Measurements from ENCODE around the gene OR7A10. TPM values are rescaled to one million over a fixed set of nuclear protein-coding genes. Genes with fewer than 3 reads are reported as not detected.
A peak's percentile ranks its signal among the peaks of the same experiment; 100 is the strongest.

Gene OR7A10
- total RNA-seq: not detected
- not detected for polyA plus RNA-seq (ENCODE audit: insufficient read depth, low read depth, low replicate concordance)
- long read RNA-seq, donor 1: 0 reads
- long read RNA-seq, donor 2: 0 reads

DNA sequence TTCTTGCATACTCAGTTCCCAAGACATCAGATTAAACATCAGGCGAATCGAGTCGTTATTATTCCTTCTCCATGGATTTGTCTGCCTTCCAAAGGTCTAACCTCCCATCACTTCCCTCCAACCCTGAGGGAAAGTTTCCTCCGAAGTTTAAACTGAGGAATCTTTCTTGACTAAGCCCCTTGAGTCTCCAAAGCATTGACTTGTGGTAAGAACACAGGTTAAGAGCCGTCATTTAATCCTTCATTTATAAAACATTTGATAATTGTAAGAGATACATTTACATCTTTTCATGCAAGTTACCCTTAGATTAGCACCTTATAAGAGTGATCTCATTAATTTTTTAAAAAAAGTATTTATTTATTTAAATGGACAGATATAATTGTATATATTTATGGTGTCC, at the start of gene OR7A10:
Gene OR7A10, minus strand, starts transcription at position 101 of the 400 bp plus-strand sequence. CDS start 7,045 bp downstream, outside the sequence.
- no peaks in the 10 kb centered on the region for H3K27me3 ChIP-seq
- H3K4me3 ChIP-seq: no peak within 1 kb of the TSS
- 61 to 80% methylated on average over 5 of the region's 5 CpGs for WGBS, 2 donors
- no peak for TF ChIP-seq POLR2A (IDR thresholded peaks at IDR 0.05)
- TF ChIP-seq, protein P1, sequence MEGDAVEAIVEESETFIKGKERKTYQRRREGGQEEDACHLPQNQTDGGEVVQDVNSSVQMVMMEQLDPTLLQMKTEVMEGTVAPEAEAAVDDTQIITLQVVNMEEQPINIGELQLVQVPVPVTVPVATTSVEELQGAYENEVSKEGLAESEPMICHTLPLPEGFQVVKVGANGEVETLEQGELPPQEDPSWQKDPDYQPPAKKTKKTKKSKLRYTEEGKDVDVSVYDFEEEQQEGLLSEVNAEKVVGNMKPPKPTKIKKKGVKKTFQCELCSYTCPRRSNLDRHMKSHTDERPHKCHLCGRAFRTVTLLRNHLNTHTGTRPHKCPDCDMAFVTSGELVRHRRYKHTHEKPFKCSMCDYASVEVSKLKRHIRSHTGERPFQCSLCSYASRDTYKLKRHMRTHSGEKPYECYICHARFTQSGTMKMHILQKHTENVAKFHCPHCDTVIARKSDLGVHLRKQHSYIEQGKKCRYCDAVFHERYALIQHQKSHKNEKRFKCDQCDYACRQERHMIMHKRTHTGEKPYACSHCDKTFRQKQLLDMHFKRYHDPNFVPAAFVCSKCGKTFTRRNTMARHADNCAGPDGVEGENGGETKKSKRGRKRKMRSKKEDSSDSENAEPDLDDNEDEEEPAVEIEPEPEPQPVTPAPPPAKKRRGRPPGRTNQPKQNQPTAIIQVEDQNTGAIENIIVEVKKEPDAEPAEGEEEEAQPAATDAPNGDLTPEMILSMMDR (IDR thresholded peaks at IDR 0.05): no peak
- DNase-seq: no peak
- H3K36me3 ChIP-seq (ENCODE audit: low read depth, missing control alignments): no peaks in the 10 kb centered on the region
- no peak within 1 kb of the TSS for H3K27ac ChIP-seq
- intact Hi-C loops (cut with DNase I; ENCODE audit: low total_unique reads): no loop called here
- no peaks in the 10 kb centered on the region for H3K9me3 ChIP-seq
- no peaks in the 10 kb centered on the region for H3K4me1 ChIP-seq

DNA sequence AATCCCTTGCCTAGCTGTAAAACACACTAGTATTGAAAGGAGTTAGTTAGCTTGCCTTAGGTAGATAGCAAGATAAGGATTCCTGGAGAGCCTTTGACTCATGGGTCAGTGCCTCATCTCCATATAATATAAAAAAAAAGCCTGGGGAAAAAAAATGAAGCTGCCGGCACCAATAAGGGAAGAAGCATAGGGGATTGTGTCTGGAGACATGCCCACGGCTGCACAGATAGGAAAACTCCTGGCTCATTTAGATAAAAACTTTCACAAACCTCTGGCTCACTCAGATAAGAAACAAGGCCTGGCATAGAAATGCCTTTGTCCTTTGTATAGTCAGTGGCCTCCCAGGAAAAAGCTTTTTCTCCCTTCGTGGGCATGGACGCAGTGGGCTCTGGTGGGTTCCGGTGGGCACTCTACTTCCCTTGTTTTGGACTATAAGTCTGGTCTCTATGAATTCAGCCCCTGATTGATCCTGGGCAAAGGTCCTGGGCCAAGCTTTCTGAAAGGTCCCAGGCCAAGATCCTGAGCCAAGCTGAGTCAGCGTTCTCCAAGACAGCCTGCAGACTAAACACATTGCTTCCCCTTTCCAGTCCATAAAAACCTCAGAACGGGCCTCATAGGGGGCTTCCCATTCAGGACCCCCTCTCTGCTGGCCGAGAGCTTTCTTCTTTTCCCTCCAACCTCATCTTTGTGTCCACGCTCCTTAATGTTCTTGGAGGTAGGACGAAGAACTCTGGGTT, 42.1 kb upstream of the OR7A10 start:
- intact Hi-C loops (cut with DNase I; ENCODE audit: low total_unique reads): no loop called here
- WGBS, 2 donors: 45 to 66% methylated on average over 10 of the region's 10 CpGs
- H3K27ac ChIP-seq: peak overlapping the region; percentile 43 to 51
- peak; percentile 53 for DNase-seq
- no peak overlapping the region for H3K4me3 ChIP-seq
- peaks cover 4% of the 10 kb centered on the region for H3K4me1 ChIP-seq
- H3K9me3 ChIP-seq: no peaks in the 10 kb centered on the region
- H3K36me3 ChIP-seq (ENCODE audit: low read depth, missing control alignments): no peaks in the 10 kb centered on the region
- no peaks in the 10 kb centered on the region for H3K27me3 ChIP-seq
- TF ChIP-seq POLR2A (IDR thresholded peaks at IDR 0.05): no peak
- TF ChIP-seq, protein P1 (IDR thresholded peaks at IDR 0.05): no peak

DNA sequence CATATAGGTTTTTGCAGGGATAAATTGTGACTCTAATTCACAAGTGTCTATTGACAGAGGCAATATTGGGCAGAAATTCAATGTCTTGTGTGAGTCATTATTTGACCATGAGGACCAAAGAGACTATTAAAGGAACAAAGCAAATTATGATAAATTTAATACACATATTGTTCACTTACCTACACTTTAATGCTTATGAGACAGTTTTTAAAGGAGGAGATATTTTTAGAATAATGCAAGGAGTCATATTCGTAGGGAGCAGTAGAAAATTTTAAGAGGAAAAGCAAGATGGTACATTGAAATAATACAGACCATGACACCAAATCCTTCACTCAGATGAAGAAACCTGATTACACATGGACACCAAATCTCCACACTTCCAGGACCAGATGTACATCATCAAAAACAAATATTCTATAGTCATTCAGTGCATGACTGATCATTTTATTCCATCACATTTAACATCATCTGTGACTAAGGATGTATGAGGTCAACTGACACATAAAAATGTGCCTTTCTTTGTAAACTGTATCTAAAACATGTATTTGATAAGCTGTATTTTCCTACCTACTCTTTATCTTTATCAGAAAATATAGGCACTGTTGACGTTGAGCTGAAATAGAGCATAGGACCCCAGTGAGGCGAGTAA, 41.4 kb upstream of the OR7A10 start:
- Histone ChIP-seq H3K4me3 (no peak overlapping the region), H3K4me1 (peaks cover 4% of the 10 kb centered on the region), H3K27ac (peak overlapping the region; percentile 43 to 51), H3K9me3 (no peaks in the 10 kb centered on the region), H3K36me3 (ENCODE audit: low read depth, missing control alignments) (no peaks in the 10 kb centered on the region), H3K27me3 (no peaks in the 10 kb centered on the region)
- WGBS, 2 donors: 73 to 78% methylated on average over 3 of the region's 3 CpGs
- no peak for DNase-seq
- intact Hi-C loops (cut with DNase I; ENCODE audit: low total_unique reads): no loop called here
- no peak for TF ChIP-seq POLR2A (IDR thresholded peaks at IDR 0.05)
- TF ChIP-seq, protein P1 (IDR thresholded peaks at IDR 0.05): no peak

DNA sequence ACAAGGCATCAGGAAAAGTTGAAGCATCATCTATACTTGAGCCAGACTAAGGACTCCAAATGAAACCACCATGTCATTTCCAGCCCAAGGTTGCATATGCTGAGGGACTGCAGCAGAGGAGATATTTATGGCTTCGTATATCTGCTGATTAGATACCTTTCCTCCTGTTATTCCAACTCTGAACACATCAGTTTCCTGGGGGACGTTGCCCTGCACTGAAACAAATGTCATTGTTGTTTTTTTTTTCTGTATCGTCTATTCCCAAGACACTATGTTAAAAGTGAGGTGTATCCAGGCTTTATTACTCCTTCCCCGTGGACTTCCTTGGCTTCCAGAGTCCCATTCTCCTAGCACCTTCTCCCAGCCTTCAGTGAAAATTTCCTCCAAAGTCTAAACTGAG, 37.3 kb upstream of the OR7A10 start, which contains the start of gene OR7A17:
Gene OR7A17, minus strand, starts transcription at position 101 of the 400 bp plus-strand sequence. CDS start 4,777 bp downstream, outside the sequence.
- H3K27me3 ChIP-seq: no peaks in the 10 kb centered on the region
- H3K27ac ChIP-seq: no peak within 1 kb of the TSS
- H3K9me3 ChIP-seq: no peaks in the 10 kb centered on the region
- no peak for DNase-seq
- WGBS, 2 donors: 51 to 59% methylated on average over 4 of the region's 4 CpGs
- H3K36me3 ChIP-seq (ENCODE audit: low read depth, missing control alignments): no peaks in the 10 kb centered on the region
- TF ChIP-seq, protein P1 (IDR thresholded peaks at IDR 0.05): no peak
- TF ChIP-seq POLR2A (IDR thresholded peaks at IDR 0.05): no peak
- intact Hi-C loops (cut with DNase I; ENCODE audit: low total_unique reads): no loop called here
- H3K4me1 ChIP-seq: peaks cover 1% of the 10 kb centered on the region
- H3K4me3 ChIP-seq: no peak within 1 kb of the TSS

All from testis (tissue), 5 donors.